OCI-LY7 (cell line): ENCODE data around the gene B3GALNT1. TPM values are rescaled to one million over a fixed set of nuclear protein-coding genes. Genes with fewer than 3 reads are reported as not detected.

Experiments used
- BruUV-seq: library from RNA; stranded (reverse); fragments of 400-500 nt; replicated peaks from 2 replicates; lab custom pipeline; 2021; lab: Mats Ljungman, UMichigan
- CTCF ChIA-PET: fragments of 300-600 bp; sonication (Branson Sonifier 250); formaldehyde crosslinking; loops from one replicate; lab custom pipeline; 2022; ENCODE audit warnings: antibody characterized with exemption; ENCODE audit not compliant: unreplicated experiment; lab: Charles Lee
- POLR2A ChIA-PET: fragments of 300-600 bp; sonication (Branson Sonifier 250); formaldehyde crosslinking; loops from one replicate; lab custom pipeline; 2022; ENCODE audit warnings: antibody characterized with exemption; lab: Charles Lee
- DNase-seq: peaks from one replicate; pipeline ENCODE4 v3.0.0-alpha.2; 2015; ENCODE audit warnings: low spot score
- H2AFZ ChIP-seq: fragments of 200-600 bp; sonication (generic), shearing (Covaris generic); 2 replicates; pipeline ENCODE4 v1.6.1; 2014; ENCODE audit warnings: mild to moderate bottlenecking, antibody characterized with exemption, low read length, moderate library complexity
- H3K27ac ChIP-seq: fragments of 200-600 bp; sonication (generic); 2 replicates; pipeline ENCODE4 v1.5.1; 2014; ENCODE audit warnings: mixed run types, low read depth, mild to moderate bottlenecking, moderate library complexity, low read length, inconsistent platforms; ENCODE audit not compliant: poor library complexity, severe bottlenecking
- H3K36me3 ChIP-seq: fragments of 200-600 bp; sonication (generic); 2 replicates; pipeline ENCODE4 v1.6.1; 2014; ENCODE audit warnings: mild to moderate bottlenecking, antibody characterized with exemption, low read length, moderate library complexity, mixed read lengths; ENCODE audit not compliant: insufficient read depth
- H3K4me1 ChIP-seq: fragments of 200-600 bp; sonication (generic); 2 replicates; pipeline ENCODE4 v1.5.1; 2014; ENCODE audit warnings: mild to moderate bottlenecking, low read length; ENCODE audit not compliant: insufficient read depth, poor library complexity, severe bottlenecking
- H3K4me2 ChIP-seq: fragments of 200-600 bp; sonication (generic); 2 replicates; pipeline ENCODE4 v1.6.1; 2014; ENCODE audit warnings: mild to moderate bottlenecking, low read length
- H3K4me3 ChIP-seq: fragments of 200-600 bp; sonication (generic); 2 replicates; pipeline ENCODE4 v1.5.1; 2014; ENCODE audit warnings: mild to moderate bottlenecking, low read depth, low read length; ENCODE audit not compliant: poor library complexity, severe bottlenecking
- H3K79me2 ChIP-seq: fragments of 200-600 bp; sonication (generic); 2 replicates; pipeline ENCODE4 v1.6.1; 2016; ENCODE audit warnings: low read depth, mild to moderate bottlenecking, low read length, moderate library complexity, mixed read lengths; ENCODE audit not compliant: insufficient read depth
- H3K9me2 ChIP-seq: fragments of 200-600 bp; sonication (generic); 2 replicates; pipeline ENCODE4 v1.6.1; 2016; ENCODE audit warnings: mild to moderate bottlenecking, low read length, mixed read lengths; ENCODE audit not compliant: insufficient read depth
- H3K9me3 ChIP-seq: fragments of 200-600 bp; sonication (generic); 2 replicates; pipeline ENCODE4 v1.6.1; 2014; ENCODE audit warnings: mild to moderate bottlenecking, mixed run types, low read length, mixed read lengths
- H4K20me1 ChIP-seq: fragments of 200-600 bp; sonication (generic); 2 replicates; pipeline ENCODE4 v1.6.1; 2014; ENCODE audit warnings: mild to moderate bottlenecking, antibody characterized with exemption, low read length, moderate library complexity, mixed read lengths; ENCODE audit not compliant: insufficient read depth
- CTCF ChIP-seq: fragments of 200-600 bp; sonication (generic); conservative IDR thresholded peaks from 2 replicates; pipeline ENCODE4 v1.5.1; 2014; ENCODE audit warnings: mild to moderate bottlenecking, antibody characterized with exemption, low read length, moderate library complexity, mixed read lengths
- EZH2phosphoT487 ChIP-seq: fragments of 200-600 bp; sonication (generic); IDR thresholded peaks from 2 replicates; pipeline ENCODE4 v1.6.1; 2018; ENCODE audit warnings: low read depth, borderline replicate concordance, mild to moderate bottlenecking, mixed run types, antibody characterized with exemption, low read length, moderate library complexity, mixed read lengths
- intact Hi-C: fragments of 100-400 bp; cut with micrococcal nuclease; formaldehyde crosslinking; loops from one replicate; pipeline ENCODE4 v1.10.0; 2022; ENCODE audit not compliant: unreplicated experiment
- total RNA-seq, 2 experiments: library from RNA; depleted of rRNA in 1 of 2; stranded (reverse); fragments of >200 nt in 1 of 2; shearing (Covaris generic) in 1 of 2; gene quantifications; 2 replicates each; pipeline ENCODE4 v1.2.3, GENCODE V29; 2014 to 2022

The B3GALNT1 gene
- total RNA-seq, 2 experiments from 2014 or later: not detected

GRCh38 chr3:161108840-161109239 lies 3.7 kb upstream of the B3GALNT1 start:
- Histone ChIP-seq H3K4me1 (no peaks in the 10 kb centered on the region), H3K79me2 (no peaks in the 10 kb centered on the region), H4K20me1 (no peaks in the 10 kb centered on the region), H3K36me3 (no peaks in the 10 kb centered on the region), H3K9me2 (no peaks in the 10 kb centered on the region), H3K27ac (no peak overlapping the region), H3K9me3 (no peaks in the 10 kb centered on the region), H3K4me3 (no peak overlapping the region), H2AFZ (no peak overlapping the region), H3K4me2 (no peak overlapping the region)
- no TSS peak for BruUV-seq
- CTCF ChIA-PET: no interaction called here
- TF ChIP-seq EZH2phosphoT487 (no peak), CTCF (no peak)
- POLR2A ChIA-PET: interaction anchor here (0.6 to 1.3 kb wide), 3 partner anchors 19 to 944 kb away, joined by 3 to 4 read pairs (median 3); no protein-coding TSS in a partner anchor
- intact Hi-C loops: no loop called here
- DNase-seq: no peak

DNA sequence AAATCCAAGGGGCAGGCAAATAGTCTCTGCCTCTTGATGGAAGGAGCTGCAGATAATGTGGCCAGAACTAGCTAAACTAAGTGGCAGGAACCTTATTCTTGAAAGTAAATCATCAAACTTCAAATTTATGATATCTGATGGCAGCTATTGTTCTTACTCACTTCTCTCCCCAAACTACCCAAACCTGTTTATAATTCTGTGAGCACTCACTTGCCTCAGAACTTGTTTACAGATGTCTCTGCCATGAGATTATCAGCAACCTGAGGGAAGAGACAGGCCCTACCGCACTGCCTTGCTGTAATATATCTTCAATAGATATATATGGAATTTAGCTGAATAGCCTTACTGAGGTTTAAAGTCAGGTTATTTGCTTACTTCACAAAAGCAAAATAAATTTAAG lies 2.2 kb upstream of the B3GALNT1 start:
- Histone ChIP-seq H3K27ac (no peak overlapping the region), H3K4me3 (no peak overlapping the region), H2AFZ (no peak overlapping the region), H3K9me2 (no peaks in the 10 kb centered on the region), H4K20me1 (no peaks in the 10 kb centered on the region), H3K9me3 (no peaks in the 10 kb centered on the region), H3K4me2 (no peak overlapping the region), H3K79me2 (no peaks in the 10 kb centered on the region), H3K4me1 (no peaks in the 10 kb centered on the region), H3K36me3 (no peaks in the 10 kb centered on the region)
- intact Hi-C loops: no loop called here
- DNase-seq: no peak
- ChIA-PET CTCF (no interaction called here), POLR2A (interaction anchor here (0.6 to 0.8 kb wide), 3 partner anchors 118 to 150 kb away, joined by 3 read pairs; no protein-coding TSS in a partner anchor)
- TF ChIP-seq CTCF (no peak), EZH2phosphoT487 (no peak)
- BruUV-seq: no TSS peak

GRCh38 chr3:161103776-161104385 lies 1.3 kb downstream of the B3GALNT1 start:
- no peak overlapping the region for H3K4me2 ChIP-seq
- intact Hi-C loops: no loop called here
- no peak for TF ChIP-seq EZH2phosphoT487
- TF ChIP-seq CTCF: no peak
- H3K27ac ChIP-seq: no peak overlapping the region
- ChIA-PET POLR2A (interaction anchor here (0.6 to 2.1 kb wide), 2 partner anchors 10 to 61 kb away, joined by 3 to 6 read pairs; no protein-coding TSS in a partner anchor), CTCF (no interaction called here)
- H4K20me1 ChIP-seq: no peaks in the 10 kb centered on the region
- BruUV-seq: no TSS peak
- H3K4me1 ChIP-seq: no peaks in the 10 kb centered on the region
- H3K9me2 ChIP-seq: no peaks in the 10 kb centered on the region
- no peaks in the 10 kb centered on the region for H3K9me3 ChIP-seq
- no peaks in the 10 kb centered on the region for H3K36me3 ChIP-seq
- H3K79me2 ChIP-seq: no peaks in the 10 kb centered on the region
- H3K4me3 ChIP-seq: no peak overlapping the region
- no peak for DNase-seq
- no peak overlapping the region for H2AFZ ChIP-seq
